Large intestine (tissue), 3 donors: ENCODE measurements around the gene PRND. TPM values are rescaled to one million over a fixed set of nuclear protein-coding genes. Genes with fewer than 3 reads are reported as not detected.
"Not testable (repeated sequence)": the region's sequence is repeated elsewhere in the genome, so short reads cannot be mapped to it uniquely, and the experiment has no call there.

Experiments used
- DNase-seq, 2 donors: peaks; one replicate each; pipeline versions ENCODE4 v3.0.0 to v3.0.0-alpha.2; 2013
- H3K27ac ChIP-seq: one replicate; pipeline ENCODE4 v1.5.1; 2013; ENCODE audit warnings: low read length
- H3K27me3 ChIP-seq: 2 replicates; pipeline ENCODE4 v1.6.1; 2013; ENCODE audit warnings: low read length; ENCODE audit not compliant: control insufficient read depth, insufficient read depth
- H3K36me3 ChIP-seq: 2 replicates; pipeline ENCODE4 v1.6.1; 2013; ENCODE audit warnings: low read length; ENCODE audit not compliant: control insufficient read depth, insufficient read depth
- H3K4me1 ChIP-seq: one replicate; pipeline ENCODE4 v1.6.1; 2013; ENCODE audit warnings: low read length; ENCODE audit not compliant: control insufficient read depth, insufficient read depth
- H3K4me3 ChIP-seq: one replicate; pipeline ENCODE4 v1.5.1; 2013; ENCODE audit warnings: low read length
- H3K9me3 ChIP-seq: one replicate; pipeline ENCODE4 v1.6.1; 2013; ENCODE audit warnings: mild to moderate bottlenecking, low read depth, low read length, moderate library complexity; ENCODE audit not compliant: control insufficient read depth
- WGBS: methylation state at CpG from one replicate; pipeline ENCODE4 v1.1.5; 2013; ENCODE audit warnings: low lambda C conversion rate; ENCODE audit not compliant: insufficient coverage; 5-methylcytosine and 5-hydroxymethylcytosine counted together
- polyA plus RNA-seq: library from polyadenylated mRNA; unstranded; fragments of 120-200 nt; gene quantifications from one replicate; pipeline ENCODE4 v1.2.1, GENCODE V29; 2013

The PRND gene
- polyA plus RNA-seq, 1 donor, result 4.2 TPM

DNA sequence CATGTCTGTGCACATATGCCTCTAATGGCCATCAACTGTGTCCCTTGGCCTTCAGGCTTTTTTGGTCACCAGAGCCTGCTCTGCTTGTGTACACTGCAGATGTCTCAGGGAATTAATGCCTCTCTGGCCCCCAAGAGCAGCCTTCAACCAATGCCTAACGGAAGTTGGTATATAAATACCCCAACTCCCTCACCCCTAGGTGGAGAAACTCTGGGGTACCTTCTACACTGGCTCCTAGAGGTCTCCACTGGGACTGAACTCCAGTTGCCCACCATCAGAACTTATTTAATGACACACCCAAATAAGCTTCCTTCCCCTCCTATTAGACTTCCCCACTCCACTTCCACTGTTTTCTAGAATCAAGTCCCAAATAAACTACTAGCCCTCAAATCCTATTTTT, 43.1 kb downstream of the PRND start:
- Histone ChIP-seq H3K27me3 (peaks cover 17% of the 10 kb centered on the region), H3K27ac (no peak overlapping the region), H3K4me3 (no peak overlapping the region), H3K36me3 (no peaks in the 10 kb centered on the region), H3K9me3 (no peaks in the 10 kb centered on the region), H3K4me1 (no peaks in the 10 kb centered on the region)
- WGBS, result no CpG with 5 or more reads among the region's 1 CpG
- DNase-seq, result no peak

DNA sequence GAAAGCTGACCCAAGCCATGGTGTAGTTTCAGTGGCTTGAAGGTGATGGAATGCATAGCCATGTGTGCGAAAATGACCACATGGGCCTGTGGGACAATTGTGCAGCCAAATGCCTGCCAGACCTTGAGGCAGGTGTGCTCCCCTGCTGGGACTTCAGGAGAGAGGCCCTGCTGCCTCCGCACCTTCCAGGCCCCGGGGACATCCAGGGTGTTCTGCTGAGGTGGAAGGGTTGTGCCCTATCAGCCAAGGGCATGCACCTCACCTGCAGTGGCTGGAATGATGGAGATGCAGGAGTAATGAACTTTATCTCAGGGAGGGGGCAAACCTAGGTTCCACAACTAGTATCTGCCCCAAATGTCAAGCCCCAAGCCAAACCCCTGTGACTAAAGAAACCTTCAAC, 44.0 kb downstream of the PRND start:
- Histone ChIP-seq H3K9me3 (no peaks in the 10 kb centered on the region), H3K4me1 (no peaks in the 10 kb centered on the region), H3K4me3 (no peak overlapping the region), H3K36me3 (no peaks in the 10 kb centered on the region), H3K27me3 (peaks cover 17% of the 10 kb centered on the region), H3K27ac (no peak overlapping the region)
- no CpG with 5 or more reads among the region's 3 CpGs for WGBS
- no peak for DNase-seq

DNA sequence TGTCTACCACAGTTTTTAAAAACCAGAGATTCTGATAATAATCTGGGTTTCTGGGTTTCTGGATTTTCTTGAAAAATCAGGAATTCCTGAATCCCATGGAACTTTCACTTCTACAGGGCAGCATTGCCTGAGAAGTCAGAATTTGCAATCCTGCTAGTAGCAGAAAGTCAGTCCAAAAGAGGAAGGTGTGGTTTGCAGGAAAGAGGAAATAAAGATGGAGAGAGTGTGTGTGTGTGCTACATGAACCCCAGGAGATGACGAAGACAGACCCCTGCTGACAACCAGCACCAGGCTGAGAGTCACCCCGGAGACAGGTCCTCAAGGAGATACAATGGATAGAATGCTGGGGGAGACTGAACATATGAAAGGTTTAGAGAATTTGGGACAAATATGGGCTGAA, 44.9 kb downstream of the PRND start:
- WGBS, result 80% methylated on average over 1 of the region's 2 CpGs
- no peak overlapping the region for H3K27ac ChIP-seq
- H3K27me3 ChIP-seq, result peaks cover 10% of the 10 kb centered on the region
- no peaks in the 10 kb centered on the region for H3K9me3 ChIP-seq
- no peak overlapping the region for H3K4me3 ChIP-seq
- H3K36me3 ChIP-seq, result no peaks in the 10 kb centered on the region
- DNase-seq, result no peak
- no peaks in the 10 kb centered on the region for H3K4me1 ChIP-seq

DNA sequence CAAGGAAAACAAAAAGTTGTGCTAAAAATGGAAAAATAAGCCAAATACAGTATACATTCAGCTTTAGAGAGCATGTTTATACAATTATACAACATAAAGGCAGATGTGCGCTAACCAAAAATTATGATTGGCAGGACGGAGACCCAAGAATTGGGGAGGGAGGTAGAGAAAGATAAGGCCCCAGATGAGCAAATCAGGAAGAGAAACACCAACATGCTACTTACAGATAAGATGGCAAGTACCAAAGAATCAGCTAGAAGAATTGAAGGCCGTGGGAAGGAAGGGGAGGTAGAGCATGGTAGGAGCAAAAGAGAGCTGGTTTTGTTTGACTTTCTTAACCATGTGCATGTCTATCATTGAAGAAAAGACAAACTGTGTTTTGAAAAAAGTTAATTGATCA, 45.4 kb downstream of the PRND start:
- Histone ChIP-seq H3K4me1 (no peaks in the 10 kb centered on the region), H3K36me3 (no peaks in the 10 kb centered on the region), H3K27ac (no peak overlapping the region), H3K9me3 (no peaks in the 10 kb centered on the region), H3K27me3 (peaks cover 10% of the 10 kb centered on the region), H3K4me3 (no peak overlapping the region)
- no CpG with 5 or more reads among the region's 3 CpGs for WGBS
- no peak for DNase-seq

DNA sequence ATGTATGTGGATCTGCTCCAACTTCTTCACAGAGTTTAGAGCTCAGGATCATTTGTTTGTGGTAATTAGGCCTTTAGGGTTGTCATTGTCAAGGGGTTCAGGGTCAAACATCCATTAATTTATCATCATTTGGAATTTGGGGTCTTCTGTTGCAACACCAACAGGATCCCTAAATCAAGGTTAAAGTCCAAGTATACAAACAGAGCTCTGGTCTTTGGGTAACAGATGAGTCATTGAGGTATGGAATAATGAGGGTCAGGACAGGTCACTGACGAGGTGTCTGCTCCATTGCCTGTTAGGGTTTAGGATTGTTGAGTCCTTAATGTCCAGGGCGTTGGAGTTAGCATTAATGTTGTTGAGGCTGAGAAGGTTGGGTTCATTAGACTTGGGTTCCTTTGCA, 47.6 kb downstream of the PRND start:
- no peaks in the 10 kb centered on the region for H3K4me1 ChIP-seq
- H3K4me3 ChIP-seq, result no peak overlapping the region
- DNase-seq, result no peak
- H3K27me3 ChIP-seq, result no peaks in the 10 kb centered on the region
- H3K36me3 ChIP-seq, result no peaks in the 10 kb centered on the region
- no peaks in the 10 kb centered on the region for H3K9me3 ChIP-seq
- no CpG with 5 or more reads among the region's 2 CpGs for WGBS
- no peak overlapping the region for H3K27ac ChIP-seq

DNA sequence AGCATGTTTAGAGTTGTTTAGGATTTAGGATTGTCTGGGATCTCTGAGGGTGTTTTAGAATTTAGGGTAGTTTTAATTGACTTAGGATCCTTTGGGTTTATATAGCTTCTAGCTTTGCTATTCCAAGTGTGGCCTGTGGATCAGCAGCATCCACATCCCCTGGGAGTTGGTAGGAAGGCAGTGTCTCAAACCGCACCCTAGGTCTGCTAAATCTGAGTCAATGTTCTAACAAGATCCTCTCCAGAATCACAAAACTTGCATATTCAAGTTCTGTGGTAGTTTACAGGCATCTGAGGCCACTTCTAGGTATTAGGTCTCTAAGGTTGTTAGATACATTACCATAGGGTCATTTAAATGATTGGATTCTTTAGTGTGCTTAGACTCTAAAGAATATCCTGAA, 48.3 kb downstream of the PRND start:
- Histone ChIP-seq H3K27ac (no peak overlapping the region), H3K36me3 (no peaks in the 10 kb centered on the region), H3K27me3 (no peaks in the 10 kb centered on the region), H3K4me1 (no peaks in the 10 kb centered on the region), H3K9me3 (no peaks in the 10 kb centered on the region), H3K4me3 (no peak overlapping the region)
- no peak for DNase-seq
- no CpG with 5 or more reads among the region's 1 CpG for WGBS

DNA sequence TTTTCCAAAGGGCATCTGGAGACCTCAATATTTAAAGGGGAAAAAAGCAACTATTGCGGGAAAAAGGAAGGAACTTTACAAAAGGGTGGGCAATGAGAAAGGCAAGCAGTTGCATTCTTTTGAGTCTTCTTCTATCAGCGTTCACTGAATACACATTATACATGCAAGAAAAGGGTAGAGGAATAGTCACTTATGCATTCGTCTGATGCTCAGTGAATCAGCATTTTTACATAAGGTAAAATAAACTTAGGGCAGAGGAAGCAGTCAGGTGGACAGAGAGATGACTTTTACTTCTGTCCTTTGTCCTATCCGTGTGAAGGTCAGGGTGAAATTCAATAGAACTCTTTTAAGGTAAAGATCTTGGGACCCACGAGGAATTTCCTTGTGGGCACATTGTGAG, 49.3 kb downstream of the PRND start:
- Histone ChIP-seq H3K27me3 (no peaks in the 10 kb centered on the region), H3K27ac (no peak overlapping the region), H3K9me3 (no peaks in the 10 kb centered on the region), H3K4me3 (no peak overlapping the region), H3K36me3 (no peaks in the 10 kb centered on the region), H3K4me1 (no peaks in the 10 kb centered on the region)
- no peak for DNase-seq
- 94% methylated on average over 1 of the region's 5 CpGs for WGBS

DNA sequence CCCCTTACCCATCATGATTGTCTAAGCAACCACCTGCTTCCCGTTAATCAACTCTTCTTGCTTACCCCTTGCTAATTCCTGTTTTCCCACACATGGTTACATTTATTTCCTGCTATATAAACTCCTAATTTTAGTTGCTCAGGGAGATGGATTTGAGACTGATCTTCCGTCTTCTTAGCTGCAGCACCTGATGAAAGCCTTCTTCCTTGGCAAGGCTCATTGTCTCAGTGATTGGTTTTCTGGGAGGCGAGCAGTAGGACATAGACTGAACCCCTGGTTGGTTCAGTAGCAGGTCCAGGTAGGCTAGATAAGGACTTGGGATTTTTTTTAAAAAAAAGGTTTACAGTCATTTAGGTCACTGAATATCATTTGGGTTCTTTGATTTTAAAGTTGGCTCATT, 50.4 kb downstream of the PRND start:
- no peaks in the 10 kb centered on the region for H3K36me3 ChIP-seq
- no peaks in the 10 kb centered on the region for H3K4me1 ChIP-seq
- H3K27me3 ChIP-seq, result no peaks in the 10 kb centered on the region
- DNase-seq, result no peak
- WGBS, result 100% methylated on average over 1 of the region's 3 CpGs
- no peaks in the 10 kb centered on the region for H3K9me3 ChIP-seq
- no peak overlapping the region for H3K4me3 ChIP-seq
- H3K27ac ChIP-seq, result no peak overlapping the region

DNA sequence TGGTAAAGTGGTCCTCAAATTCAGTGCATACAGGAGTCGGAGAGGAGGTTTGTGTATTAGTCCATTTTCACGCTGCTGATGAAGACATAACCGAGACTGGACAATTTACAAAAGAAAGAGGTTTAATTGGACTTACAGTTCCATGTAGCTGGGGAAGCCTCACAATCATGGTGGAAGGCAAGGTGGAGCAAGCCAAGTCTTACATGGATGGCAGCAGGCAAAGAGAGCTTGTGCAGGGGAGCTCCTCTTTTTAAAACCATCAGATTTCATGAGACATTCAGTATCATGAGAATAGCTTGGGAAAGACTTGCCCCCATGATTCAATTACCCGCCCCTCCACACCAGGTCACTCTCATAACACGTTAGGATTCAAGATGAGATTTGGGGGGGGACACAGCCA, 51.3 kb downstream of the PRND start:
- not testable (repeated sequence) for H3K27ac ChIP-seq, H3K4me3 ChIP-seq, H3K4me1 ChIP-seq, H3K27me3 ChIP-seq, DNase-seq, H3K36me3 ChIP-seq, H3K9me3 ChIP-seq
- WGBS, result 100% methylated on average over 3 of the region's 5 CpGs

DNA sequence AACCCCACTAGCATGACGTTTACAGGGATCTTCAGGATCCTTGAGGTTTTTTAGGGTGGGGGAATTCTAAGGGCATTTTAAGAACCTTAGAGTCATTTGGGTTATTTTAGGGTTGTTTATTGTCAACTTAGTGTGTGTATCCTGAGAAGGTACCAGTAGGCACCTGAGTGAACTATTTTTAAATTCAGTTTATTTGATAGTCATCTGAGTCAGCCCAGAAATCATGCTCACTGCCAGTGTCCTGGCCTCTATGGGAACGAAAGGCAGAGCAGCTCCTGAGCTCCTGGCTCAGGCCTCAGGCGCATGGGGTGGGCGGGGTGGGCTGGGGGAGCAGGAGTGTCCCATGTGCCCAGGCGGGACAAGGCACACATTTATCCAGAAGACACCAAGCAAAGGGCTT, 52.0 kb downstream of the PRND start:
- Histone ChIP-seq H3K9me3 (no peaks in the 10 kb centered on the region), H3K27me3 (no peaks in the 10 kb centered on the region), H3K27ac (no peak overlapping the region), H3K36me3 (no peaks in the 10 kb centered on the region), H3K4me3 (no peak overlapping the region), H3K4me1 (no peaks in the 10 kb centered on the region)
- no CpG with 5 or more reads among the region's 5 CpGs for WGBS
- no peak for DNase-seq

DNA sequence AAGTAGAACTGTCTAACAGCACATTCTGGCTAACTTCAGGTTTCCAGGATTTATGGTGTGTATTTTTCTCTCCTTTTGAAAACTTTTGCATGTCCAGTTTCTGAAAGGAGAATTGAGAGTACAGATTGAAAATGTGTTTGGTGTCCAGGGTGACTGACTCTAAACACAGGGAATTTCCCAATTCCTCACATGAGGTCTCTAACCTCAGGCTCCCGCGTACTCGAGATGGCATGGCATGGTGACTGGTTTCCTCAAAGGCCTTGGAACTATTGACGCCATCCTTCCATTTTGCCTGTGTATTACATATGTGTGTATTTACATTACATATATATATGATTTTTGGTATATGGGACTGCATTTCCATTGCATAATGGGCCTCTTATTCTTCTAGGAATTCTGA, 52.5 kb downstream of the PRND start:
- Histone ChIP-seq H3K36me3 (no peaks in the 10 kb centered on the region), H3K9me3 (no peaks in the 10 kb centered on the region), H3K4me3 (no peak overlapping the region), H3K4me1 (no peaks in the 10 kb centered on the region), H3K27me3 (no peaks in the 10 kb centered on the region), H3K27ac (no peak overlapping the region)
- no peak for DNase-seq
- no CpG with 5 or more reads among the region's 4 CpGs for whole genome bisulfite sequencing
